Urothelium cell line (cell line): ENCODE measurements around the gene NACA2.
"Not testable (repeated sequence)": the region's sequence is repeated elsewhere in the genome, so short reads cannot be mapped to it uniquely, and the experiment has no call there.

Source experiments
- DNase-seq: peaks from one replicate; pipeline ENCODE4 v3.0.0; 2011; ENCODE audit warnings: low spot score, mixed read lengths
- FAIRE-seq: peaks from 2 replicates; lab custom pipeline; 2011; peaks lifted over from hg19 to GRCh38; lab: Jason Lieb, UNC

NACA2 gene

GRCh38 chr17:61579961-61580360, 11.1 kb downstream of the NACA2 start:
- FAIRE-seq: no peak
- DNase-seq: no peak

DNA sequence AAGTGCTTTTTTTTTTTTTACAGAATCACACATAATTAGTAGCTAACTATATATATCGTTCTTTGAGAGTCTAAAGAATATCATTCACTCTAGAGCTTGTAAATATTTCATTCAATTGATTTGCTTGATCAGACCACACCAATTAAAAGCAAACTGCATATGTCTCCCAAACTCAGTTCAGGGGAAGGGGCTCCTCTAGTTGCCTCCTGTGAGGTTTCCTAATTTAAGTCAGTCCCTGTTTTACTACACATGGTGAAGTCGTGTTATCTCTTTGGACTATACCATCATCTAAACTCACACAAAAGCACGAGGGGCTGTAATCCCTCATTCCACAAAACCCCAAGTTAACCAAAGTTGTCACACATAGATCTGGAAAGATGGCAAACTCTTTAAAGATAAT, 11.7 kb downstream of the NACA2 start:
- FAIRE-seq (peak; percentile 85), DNase-seq (no peak)

- DNase-seq (no peak), FAIRE-seq (no peak)
Observed at GRCh38 chr17:61578645-61579044, 12.4 kb downstream of the NACA2 start.

GRCh38 chr17:61575983-61576382, 15.0 kb downstream of the NACA2 start:
- FAIRE-seq (no peak), DNase-seq (no peak)

- no peak for DNase-seq
- FAIRE-seq: no peak
Observed at GRCh38 chr17:61575352-61575975, 15.6 kb downstream of the NACA2 start.

DNA sequence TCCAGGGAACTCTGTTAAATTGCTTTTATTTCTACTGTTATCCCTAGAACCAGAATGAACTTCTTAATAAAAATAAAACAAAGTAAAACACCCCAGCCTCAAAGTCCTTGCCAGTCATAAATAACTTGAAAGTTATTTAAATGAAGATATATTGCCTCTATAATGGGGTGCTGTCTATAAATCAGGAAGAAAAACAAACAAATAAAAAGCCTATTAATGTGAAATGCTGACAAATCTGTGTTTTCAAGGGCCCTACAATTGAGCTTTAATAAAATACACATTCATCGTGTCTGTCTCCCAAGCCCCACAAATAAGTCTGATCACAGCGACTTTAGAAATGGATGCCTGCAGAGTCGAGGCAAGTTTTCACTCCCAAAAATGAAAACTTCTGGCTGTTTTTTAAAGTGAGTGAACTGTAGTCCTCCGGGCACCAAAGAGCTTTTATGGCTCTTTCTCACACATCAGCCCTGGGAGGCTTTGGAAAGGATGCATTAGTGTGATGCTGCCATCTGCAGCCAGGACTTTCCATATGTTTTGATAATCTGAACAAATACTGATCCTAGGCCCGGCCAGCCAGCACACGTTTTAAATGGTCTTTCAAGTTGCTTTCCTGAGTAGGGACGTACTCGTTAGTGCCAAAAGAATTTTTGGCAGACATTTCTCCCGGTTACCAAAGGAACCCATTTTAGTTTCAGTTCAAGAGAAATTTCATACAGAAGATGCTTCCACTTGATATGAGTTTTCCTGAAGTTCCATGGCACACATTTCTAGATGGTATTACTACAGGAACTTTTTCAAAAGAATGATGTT, 16.3 kb downstream of the NACA2 start:
- DNase-seq: peak; percentile 76
- FAIRE-seq: peak; percentile 13

DNA sequence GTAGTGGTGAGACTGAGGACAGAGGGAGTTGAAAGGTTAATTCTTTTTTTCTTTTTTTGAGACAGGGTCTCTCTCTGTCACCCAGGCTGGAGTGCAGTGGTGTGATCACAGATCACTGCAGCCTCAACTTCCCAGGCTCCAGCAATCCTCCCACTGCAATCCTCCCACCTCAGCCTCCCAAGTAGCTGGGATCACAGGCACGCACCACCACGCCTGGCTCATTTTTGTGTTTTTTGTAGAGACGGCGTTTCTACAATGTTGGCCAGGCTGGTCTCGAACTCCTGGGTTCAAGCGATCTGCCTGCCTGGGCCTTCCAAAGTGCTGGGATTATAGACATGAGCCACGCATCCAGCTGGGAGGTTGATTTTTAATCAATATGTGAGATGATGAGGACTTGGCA, 18.5 kb downstream of the NACA2 start:
- not testable (repeated sequence) for DNase-seq

GRCh38 chr17:61571624-61572023, 19.4 kb downstream of the NACA2 start:
- no peak for DNase-seq
- peak; percentile 40 for FAIRE-seq

More for the DNA sequence above, 18.5 kb downstream of the NACA2 start:
- FAIRE-seq: not testable (repeated sequence)

DNA sequence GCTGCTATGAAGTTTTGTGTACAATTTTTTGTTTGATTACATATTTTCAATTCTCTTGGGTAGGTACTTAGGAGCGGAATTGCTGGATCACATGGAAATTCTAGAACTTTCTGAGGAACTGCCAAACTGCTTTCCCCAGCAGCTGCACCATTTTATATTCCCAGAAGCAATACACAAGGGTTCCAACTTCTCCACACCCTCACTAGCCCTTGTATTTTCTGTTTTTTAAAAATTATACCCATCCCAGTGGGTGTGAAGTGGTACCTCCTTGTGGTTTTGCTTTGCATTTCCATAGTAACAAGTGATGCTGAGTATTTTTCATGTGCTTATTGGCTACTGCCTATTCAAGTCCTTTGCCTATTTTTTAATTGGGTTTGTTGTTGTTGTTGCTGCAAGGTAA, 20.9 kb downstream of the NACA2 start:
- no peak for DNase-seq
- no peak for FAIRE-seq

DNA sequence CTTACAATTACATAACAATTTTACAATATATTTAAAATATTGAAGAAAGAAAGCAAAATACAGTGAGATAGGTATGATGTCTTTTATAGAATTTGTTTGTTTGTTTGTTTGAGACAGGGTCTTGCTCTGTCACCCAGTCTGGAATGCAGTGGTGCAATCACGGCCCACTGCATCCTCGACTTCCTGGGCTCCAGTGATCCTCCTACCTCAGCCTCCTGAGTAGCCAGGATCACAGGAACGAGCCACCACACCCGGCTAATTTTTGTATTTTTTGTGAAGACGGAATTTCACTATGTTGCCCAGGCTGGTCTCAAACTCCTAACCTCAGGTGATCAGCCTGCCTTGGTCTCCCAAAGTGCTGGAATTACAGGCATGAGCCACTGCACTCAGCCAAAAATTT, 21.5 kb downstream of the NACA2 start:
- FAIRE-seq: not testable (repeated sequence)

DNA sequence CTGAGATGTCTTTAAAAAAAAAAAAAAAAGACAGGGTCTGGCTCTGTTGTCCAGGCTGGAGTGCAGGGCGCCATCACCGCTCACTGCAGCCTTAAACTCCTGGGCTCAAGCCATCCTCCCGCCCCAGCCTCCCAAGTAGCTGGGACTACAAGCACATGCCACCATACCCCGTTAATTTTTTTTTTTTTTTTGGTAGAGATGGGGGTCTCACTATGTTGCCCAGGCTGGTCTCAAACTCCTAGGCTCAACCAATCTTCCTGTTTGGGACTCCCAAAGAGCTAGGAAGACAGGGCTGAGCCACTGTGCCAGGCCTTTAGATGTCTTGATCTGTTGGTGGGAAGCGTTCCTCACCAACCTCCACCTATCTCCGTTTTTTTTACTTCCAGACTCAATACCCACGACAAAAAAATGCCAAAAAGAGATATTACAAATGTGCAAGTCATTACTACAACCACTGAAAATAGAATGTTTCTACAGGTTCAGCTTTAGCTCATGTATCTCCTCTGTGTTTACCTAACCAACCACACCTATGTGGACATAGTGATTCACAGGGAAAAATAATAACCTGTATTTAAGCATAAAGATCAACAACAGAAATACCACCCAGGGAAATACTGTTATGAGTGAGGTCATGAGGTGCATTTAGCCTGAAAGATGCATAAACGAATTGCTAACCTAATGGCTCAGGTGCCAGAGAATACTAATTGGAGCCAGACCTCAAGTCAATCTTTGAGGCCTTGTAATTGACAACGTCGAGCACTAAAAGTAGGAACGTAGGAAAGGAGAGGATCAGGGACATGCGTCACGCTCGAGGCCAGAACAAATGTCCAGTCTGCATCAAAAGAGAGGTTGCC, 22.6 kb downstream of the NACA2 start:
- DNase-seq (peak; percentile 41), FAIRE-seq (peak; percentile 90)

More for the DNA sequence above, 21.5 kb downstream of the NACA2 start:
- DNase-seq: not testable (repeated sequence)

DNA sequence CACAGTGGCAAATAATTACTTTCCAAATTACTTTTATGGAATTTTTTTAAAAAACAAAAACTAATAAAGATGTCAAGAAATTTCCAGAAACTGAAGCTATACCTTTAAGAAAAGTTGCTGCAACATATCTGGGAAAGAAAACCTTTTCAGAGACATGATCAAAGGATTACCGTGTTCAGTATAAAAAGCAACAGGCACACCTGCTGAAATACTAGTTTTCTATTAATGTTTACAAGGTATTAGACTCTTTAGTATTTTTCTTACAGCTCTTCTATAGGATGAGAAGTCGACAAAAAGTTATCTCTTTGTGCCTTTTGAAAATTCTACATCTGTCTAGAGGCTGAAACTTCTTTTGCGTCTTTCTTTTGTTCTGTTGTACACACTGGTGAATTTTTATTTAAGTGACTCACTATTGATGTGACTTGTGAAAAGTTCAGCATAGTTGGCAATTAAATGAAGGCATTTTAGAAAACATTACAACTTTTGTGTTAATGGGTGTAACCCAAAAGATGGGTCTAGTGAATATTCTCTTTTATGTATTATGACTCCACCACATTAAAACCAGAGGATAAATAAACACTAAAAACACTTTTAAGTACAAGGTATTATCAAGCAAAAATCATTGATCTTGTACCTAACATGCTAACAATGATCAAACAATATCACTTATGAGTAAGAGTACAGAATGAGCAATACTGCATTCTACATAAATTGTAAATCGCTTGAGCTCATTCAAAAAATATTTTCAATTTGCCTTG, 23.8 kb downstream of the NACA2 start:
- FAIRE-seq: peak; percentile 37
- no peak for DNase-seq

- not testable (repeated sequence) for FAIRE-seq, DNase-seq
Observed at GRCh38 chr17:61566448-61566847, 24.6 kb downstream of the NACA2 start.

DNA sequence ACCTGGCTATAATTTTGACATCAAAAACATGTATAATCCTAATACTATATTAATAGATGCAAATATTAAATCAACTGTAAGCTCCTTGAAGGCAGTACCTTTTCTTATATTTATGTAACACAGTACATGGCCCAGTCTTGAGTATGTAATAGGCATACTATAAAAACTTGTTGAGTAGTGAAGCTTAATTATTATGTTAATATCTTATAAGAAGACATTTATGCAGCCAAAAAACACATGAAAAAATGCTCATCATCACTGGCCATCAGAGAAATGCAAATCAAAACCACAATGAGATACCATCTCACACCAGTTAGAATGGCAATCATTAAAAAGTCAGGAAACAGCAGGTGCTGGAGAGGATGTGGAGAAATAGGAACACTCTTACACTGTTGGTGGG, 25.2 kb downstream of the NACA2 start:
- not testable (repeated sequence) for DNase-seq, FAIRE-seq

GRCh38 chr17:61565213-61565612, 25.8 kb downstream of the NACA2 start:
- DNase-seq (no peak), FAIRE-seq (peak; percentile 53)

- FAIRE-seq: peak; percentile 65
- DNase-seq: no peak
Observed at GRCh38 chr17:61562287-61562686, 28.7 kb downstream of the NACA2 start.

- DNase-seq (no peak), FAIRE-seq (peak; percentile 55)
Observed at GRCh38 chr17:61561354-61561753, 29.7 kb downstream of the NACA2 start.

- FAIRE-seq (no peak), DNase-seq (no peak)
Observed at GRCh38 chr17:61560071-61560470, 30.9 kb downstream of the NACA2 start.

DNA sequence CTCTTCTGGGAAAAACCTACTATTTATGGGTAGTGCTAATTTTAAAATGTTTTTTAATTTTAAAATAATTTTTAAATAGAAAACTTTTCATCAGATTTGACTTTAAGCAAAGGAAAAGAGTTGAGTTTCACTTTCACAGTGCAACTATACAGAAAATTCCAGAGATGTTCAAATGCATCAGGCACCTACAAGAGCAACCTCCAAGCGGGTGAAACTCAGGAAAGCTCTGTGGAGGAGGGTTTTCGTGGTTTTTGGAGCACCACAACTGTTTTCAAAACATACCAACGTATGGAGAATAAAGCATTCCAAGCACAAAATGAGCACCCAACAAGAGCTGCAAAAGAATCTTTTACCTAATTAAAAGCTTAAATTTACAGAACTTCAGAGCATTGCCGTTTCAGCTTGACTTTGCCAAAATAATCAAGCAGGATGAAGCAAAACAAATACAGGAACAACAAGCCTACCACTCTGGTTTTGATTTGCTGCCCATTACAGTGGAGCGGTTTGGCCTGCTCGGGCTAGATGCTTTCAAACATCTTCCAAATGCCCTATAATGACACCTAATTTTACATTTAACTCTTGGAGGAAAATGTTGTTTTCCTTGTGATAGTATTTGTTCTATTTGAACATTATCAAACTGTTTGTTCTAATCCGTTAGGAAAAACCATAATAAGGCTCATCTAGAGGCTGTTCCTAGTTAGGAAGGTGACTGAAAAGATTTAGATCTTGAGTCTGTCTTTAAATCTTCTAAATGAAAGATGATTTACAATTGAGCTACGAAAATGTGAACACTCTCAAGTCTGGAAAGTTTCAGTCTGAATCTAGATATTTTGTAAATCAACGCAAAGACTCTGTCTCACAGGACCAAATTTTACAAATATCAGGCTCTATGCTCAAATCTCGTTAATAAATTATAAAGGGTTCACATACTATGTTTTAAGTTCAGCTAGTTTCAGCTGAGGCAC, 34.5 kb downstream of the NACA2 start:
- peak; percentile 77 for FAIRE-seq
- no peak for DNase-seq
